Activated T-cell treated with anti-CD3 and anti-CD28 coated beads for 4 hours (primary cell): Measurements from ENCODE around the gene ELAVL4.
"Not testable (repeated sequence)": the region's sequence is repeated elsewhere in the genome, so short reads cannot be mapped to it uniquely, and the experiment has no call there.

Experiments
- DNase-seq: peaks from one replicate; pipeline ENCODE4 v3.0.0-alpha.2; 2020

The ELAVL4 gene

DNA sequence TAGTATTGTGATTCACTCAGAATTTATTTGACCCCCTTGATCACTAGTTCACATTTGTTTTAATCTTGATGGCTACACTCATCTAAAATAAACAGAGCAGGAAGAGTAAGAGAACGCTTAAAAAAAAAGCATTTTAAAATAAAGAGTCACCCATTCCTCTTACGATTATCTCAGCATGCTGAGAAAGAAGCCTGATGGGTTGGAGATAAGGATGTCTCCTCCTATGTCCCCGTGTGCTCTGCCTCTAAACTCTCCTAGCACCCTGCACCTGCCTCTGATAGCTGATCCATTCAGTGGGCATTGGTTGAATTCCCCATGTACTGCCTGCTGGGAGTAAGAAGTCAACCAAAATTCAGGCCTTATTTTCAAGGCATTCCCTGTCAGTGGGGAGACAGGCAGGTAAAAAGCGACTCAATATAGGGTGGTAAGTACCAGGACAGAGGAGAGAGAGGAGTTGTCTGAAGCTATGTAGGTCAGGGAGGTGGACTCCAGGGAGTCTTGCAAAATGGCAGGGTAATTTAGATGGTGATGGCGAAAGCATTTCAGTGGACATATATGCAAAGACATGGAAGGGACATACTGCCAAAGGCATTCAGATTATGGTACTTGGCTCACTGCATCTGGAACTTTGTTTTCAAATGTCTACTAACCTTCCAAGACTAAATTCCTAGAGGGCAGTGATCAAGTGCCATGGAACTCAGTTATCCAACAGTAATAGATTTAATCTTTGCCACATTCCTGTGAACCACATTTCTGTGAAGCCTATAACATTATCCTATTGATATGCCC is 18.4 kb downstream of the ELAVL4 start:
- DNase-seq = no peak

DNA sequence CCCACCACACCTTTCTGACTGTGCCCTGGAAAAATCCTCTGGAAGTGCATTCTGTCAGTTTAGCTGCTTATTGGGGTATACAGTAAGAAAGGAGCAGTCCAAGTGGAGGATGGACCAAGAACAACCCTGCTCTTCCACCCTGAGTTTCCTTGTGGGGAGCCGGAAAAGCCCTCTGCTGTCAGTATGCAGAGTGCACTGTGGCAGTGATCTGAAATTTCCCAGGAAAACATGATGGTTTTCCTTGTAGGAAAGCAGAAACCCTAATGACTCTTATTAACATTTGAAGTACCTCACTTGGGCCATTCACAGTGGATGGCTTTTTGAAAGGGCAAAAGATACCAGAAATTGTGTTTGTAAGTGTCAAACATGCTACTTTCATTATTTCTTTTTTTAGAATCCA is 20.5 kb downstream of the ELAVL4 start:
- no peak for DNase-seq

DNA sequence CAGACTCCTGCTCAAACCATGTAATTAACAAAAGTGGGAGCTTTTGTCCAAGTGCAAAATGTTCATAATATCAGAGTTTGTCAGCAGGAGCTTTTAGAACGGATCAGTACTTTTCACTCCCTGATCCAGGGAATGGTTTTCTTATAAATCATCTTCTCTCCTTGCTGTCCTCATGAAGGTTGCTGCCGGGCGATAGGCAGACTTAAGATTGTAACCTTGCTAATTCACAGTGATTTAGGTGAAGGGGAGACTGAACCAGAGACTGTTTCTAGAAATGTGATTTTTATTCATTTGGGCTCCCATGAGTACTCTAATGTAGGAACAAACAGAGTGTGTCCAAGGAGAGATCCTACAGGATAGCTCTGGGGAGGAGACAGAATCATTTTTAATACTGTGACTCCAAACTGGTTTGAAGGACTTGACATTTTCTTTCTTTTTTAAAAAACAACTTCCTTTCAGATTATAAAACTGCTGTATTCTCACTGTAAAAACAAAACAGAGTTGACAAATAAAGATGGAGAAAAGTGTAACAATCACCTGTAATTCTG is 23.7 kb downstream of the ELAVL4 start:
- no peak for DNase-seq

DNA sequence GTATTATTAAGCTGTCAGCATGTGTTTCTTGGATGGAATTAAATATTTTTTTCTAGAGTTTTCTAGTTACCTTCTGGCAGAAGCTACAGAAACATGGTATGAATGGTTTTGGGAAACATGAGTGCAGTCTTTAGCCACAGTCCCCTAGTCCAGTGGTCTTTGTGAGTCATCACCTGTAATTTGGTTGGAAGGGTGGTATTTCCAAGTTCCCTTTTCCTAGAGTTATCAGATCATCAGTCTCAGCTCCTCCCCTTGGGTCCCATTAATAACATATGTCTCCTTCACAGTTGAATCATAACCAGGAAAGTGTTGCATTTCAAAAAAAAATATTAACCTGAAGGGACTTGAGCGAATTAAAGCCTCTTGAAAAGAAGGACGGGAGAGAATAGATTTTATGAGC is 27.0 kb downstream of the ELAVL4 start:
- DNase-seq = no peak

DNA sequence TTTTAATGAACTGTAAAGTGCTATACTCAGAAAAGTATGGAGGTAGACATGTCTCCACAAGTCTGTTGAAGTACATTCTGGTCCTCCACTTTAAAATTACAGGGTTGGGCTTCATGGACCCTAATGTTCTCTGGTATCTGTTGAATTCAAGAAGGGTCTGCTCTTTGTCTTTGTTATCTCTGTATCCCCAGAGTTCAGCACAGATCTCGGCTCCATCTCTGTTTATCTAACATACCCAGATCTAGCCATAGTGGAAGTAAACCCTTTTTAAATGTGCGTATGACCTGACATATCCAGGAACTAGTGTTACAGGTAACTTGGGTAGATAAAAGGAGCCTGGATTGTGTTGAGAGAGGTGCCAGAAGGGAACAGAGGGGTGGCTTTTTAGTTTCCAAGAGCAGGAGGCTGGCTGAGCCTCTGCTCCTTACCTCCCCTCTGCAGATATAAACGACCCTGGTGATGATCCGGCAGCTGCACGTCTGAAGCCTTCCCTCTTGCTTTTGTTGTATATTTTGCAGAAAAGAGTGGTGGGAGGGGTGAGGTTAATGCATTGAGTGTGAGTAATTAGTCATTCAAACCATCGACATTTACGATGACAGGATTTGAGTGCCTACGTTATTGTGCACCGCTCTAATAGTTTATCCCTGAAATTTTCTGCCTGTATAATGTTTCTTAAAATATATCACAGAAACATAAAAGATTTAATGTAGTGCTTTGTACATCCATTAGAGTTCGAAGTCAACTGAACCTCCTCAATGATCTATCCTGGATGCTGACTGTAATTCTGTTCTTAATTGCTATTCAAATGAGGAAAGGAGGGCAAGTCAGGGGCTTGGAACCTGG is 30.8 kb downstream of the ELAVL4 start:
- no peak for DNase-seq

DNA sequence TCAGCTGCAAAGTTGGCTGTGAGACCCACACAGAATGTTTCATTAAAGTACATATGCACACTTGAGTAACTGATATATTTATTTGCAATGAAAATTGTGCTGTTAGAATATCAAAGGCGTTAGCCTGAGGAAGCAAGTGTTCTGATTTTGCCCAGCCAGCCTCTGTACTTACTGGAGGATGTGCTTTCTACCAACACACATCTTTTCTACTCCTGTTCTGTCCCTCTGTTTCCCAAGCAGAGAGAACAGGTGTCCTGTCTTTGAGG is 31.4 kb downstream of the ELAVL4 start:
- no peak for DNase-seq

DNA sequence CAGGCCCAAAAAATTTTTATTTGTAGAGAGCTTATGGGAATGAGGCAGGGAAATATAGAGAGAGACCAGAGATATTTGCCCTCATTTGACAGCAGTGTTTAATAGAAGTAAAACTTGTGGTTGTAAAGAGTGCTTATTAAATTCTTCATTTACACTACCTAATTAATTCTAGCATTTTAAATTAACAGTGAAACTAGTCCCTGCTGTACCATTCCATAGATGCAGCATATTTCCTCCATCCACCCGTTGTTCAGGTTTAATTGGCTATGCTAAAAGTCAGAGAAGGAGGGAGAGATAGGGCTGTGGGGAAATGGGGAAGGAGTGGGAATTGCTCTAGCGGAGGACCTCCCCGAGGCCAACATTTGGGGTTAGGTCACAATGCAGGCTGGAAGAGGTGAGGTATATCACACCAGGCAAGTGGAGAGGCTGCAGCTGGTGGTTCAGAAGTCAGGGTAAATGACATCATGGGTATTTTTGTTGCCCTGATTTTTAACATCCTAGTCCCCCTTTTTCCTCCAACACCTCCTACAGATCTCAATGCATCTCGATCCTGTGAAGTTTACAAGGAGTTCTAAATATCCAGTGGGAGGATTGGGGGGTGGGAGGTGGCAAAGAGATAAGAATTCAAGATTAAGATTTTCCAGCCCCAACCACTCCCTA is 38.6 kb downstream of the ELAVL4 start:
- no peak for DNase-seq

DNA sequence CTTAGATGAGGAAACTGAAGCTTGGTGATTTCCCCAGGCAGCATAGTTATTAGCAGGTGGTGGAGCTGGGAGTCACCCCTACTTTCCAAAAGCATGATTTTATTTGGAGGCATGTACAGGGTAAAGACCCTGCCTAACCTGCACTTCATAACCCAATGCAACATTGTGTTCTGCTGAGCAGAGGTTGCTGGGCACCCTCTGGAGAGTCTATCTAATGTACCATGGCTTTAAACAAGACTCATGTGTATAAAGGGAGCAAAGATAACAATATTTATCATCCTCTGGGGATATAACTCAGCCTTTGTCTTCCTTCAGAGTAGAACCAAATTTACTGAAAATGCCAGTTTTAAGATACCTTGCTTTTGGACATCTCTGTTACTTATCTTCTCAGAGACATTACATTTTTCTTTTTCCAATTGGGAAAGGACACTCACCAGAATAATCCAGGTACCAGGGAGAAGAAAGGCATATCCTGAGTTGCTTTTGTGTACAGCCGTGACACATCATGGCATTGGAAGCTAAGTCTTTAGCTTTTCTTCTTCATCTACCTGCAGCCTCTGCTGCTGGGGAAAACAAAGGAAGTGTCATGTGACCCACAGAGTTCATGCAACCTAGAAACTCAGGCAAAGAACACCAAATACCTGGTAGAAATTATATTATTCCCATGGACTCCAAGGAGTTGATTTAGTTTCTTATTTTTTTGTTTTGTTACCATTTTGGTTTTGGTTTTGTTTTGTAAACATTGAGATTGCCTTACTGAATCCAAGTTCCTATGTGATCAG is 39.6 kb downstream of the ELAVL4 start:
- DNase-seq = no peak

DNA sequence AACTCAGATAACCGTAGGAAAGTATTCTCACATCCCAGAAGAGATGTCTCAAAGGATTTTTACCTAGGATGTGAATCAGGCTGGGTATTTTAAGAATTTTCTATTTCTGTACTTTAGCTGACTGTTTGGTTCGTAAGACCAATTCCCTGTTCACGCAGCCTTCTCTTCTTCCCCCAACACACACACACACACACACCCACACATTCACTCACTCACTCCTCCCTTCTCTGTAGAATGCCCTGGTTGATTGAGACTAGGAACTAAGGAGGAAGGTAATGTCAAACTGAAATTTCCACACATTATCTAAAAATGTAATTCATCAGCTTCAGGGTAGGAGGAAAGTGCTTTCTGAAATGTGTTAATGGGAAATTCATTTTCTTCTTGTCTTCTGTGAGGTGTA is 43.5 kb downstream of the ELAVL4 start:
- DNase-seq = no peak

DNA sequence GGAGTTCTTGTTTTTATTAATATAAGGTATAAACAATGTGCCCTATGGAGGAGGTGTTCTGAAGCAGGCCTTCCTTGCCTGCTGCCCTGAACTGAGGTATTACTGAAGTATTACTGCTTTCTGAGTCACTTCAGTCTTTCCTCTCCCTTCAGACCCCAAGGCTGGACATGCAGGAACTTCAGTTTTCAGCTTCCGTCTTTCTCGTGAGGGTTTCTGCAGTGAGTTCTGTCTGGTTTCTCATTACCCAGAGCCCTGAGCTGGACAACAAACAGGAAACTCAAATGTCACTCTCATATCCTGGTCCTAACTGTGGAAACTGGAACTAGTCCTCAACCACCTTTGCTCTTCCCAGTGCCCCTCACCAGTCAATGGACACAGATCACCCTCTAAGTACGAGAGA is 46.8 kb downstream of the ELAVL4 start:
- DNase-seq = no peak

DNA sequence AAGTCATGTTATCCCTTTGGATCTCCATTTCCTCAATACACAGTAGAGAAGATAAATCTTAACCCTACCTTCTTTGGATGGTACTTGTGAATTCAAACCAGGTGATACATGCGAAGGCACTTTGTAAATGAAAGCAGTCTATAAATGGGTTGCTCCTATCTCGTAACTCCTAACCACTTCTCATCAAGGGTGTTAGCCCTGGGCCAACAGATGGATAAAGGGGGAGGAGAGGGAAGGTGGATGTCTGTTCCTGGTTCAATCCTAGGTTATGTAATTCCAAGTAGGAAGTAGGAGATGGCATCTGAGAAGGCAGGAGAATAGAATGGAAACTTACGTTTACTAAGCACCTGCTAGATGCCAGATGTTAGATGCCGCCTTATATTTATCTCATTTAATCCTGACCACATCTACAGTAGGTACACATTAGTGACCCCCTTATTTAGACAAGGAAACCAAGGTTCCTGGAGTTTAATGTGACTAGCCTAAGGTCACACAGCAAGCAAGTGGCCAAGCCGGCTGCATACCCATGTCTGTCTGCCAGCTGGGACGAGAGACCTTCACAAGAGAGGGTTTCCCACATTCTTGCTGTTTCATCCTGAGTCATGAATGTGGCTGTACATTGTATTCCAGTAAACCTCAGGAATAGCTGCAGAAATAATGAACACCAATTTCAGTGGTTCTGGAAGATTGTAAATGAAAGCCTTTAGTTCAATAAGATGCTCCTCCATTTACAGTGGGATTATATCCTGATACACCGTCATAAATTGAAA is 47.7 kb downstream of the ELAVL4 start:
- DNase-seq = no peak

DNA sequence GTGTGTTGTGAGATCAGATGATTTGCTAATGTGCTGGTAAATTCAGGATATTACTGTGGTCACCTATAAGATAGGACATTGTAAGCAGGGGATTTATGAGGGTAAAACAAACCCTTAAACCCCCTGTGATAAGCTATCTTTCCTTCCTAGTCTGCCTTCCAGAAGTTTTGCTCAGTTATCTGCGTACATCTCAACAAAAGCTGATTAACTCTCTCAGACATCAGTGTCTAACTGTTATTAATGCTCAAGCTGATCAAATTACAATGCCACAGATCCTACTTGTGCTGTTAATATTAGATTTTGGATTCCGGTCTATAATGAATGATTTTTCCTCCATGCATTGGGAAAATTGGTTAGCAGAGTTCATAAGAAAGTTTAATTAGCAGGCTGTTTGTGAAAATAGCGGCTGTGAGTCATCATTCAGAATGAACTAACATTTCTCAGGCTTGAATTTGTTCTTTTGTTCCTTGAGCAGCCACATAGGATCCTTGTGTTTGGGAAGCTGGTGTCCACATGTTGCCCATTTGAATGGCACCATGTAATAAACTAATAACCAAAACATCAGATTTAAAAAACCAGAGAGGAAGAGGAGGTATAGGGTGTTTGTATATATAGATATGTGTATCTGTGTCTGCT is 48.7 kb downstream of the ELAVL4 start:
- DNase-seq = no peak

DNA sequence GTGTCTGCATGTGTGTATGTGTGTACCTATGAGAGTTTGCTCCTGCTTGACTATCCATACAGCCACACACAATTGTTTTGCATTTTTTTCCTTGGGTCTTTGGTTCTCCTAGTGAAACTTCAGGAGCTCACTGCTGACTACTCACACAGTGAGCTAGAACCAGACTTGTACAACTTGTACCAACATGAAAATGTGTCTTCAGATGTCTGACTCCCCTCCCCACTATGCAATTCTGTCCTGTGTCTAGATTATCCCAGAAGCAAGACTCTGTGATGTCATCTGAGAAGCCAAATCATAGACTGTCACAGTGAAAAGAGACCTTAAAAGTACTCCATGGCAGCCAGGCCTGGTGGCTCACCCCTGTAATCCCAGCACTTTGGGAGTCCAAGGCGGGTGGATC is 49.7 kb downstream of the ELAVL4 start:
- no peak for DNase-seq

DNA sequence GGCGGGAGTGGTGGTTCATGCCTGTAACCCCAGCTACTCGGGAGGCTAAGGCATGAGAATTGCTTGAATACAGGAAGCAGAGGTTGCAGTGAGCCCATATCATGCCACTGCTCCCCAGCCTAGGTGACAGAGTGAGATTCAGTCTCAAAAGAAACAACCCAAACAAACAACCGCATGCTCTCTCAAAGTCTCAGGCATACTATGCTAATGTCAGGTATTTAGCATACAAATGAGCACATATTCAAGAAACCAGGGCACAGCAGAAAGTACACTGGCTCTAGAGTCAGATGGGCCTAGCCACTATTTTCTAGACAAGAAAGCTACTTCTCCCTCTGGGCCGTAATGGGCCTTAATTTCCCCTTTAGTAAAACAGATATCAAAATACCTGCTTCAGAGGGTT is 55.0 kb downstream of the ELAVL4 start:
- DNase-seq = no peak

DNA sequence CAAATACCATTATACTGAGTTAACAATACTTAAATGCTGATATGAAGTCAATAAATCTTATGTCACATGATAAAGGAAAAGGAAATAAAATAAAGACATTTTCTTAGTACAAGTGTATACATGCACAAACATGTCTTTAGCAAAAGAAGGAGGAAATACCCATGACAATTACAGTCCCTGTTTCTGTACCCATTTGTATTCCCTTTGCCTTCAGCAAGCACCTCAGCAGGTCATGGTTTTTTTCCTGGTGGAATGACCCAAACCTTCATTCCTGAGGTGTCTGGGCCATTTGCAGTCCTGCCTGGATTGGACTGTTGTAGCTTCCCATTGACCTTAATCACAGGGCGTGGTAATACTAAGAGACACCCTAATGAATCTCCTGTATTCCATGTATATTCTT is 57.6 kb downstream of the ELAVL4 start:
- not testable (repeated sequence) for DNase-seq

DNA sequence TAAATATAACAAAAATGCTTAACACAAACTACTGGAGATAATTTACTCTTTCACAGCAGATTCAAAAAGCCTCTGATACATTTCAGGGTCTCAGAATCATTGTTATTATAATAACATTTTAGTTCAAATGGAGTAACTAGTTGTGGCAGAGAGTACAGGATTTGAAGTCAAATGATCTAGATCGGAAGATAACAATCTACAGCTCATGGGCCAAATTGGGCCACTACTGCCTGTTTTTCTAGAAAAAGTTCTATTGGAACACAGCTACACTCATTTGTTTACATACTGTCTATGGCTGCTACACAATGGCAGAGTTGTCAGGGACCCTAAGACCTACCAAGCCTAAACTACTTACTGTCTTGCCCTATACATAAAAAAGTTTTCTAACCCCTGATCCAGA is 63.6 kb downstream of the ELAVL4 start:
- no peak for DNase-seq

DNA sequence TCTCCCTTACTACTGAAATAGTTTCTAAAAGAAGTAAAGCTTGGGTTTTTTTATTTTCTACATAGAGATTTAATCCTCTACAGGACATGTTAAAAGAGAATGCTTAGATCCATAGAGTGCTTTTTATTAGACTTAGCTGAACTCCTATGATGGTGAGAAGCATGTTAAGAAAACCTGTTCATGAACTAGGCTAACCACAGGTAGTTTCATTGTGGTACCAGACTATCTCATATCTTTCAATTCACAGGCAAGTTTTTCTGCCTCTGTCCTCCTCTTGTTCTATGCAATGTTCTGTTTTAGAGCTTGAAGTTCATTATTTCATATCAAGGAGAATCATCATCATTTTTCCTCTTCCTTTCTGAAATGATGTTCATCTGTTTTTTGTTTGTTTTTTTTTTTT is 65.4 kb downstream of the ELAVL4 start:
- no peak for DNase-seq

DNA sequence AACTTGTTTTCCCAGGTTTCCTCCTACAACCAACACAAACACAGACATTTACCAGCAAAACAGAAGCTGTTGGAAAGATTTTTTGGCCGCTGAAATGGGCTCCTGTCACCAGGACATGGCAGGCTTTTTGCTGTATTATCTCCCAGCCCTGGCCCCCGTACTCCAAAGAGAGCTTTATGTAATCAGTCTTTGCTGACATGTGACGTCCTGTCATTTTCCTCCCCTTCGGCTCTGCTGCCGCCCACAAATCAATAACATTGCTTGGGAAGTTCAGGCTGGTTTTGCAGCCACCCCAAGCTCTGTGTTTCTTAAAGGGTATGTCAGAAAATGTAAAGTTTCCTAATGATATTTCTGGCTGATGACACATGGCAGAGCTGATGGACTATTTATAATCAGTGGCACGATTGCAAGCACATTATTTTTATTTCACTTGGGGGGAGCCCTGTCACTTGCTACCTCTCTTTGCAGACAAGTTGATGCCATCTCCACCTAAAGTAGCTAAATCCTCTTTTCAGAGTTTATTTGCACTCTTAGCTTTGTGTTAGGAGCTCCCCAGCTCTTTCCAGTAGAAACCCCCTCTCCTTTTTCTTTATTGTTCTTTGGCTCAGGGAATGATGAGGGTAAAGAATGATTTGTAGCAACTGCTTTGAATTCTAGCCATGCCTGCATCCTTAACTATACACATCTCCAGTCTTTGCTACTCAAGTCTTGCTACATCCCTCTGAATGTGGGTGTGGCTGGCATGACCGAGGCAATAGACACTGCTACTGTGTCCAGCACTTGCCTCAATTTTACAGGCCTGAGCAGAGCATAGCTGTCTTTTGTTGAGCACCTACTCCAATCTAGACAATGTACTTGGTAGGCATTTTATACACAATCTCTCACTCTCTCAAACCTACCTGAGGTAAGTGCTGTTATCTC is 67.3 kb downstream of the ELAVL4 start:
- no peak for DNase-seq

DNA sequence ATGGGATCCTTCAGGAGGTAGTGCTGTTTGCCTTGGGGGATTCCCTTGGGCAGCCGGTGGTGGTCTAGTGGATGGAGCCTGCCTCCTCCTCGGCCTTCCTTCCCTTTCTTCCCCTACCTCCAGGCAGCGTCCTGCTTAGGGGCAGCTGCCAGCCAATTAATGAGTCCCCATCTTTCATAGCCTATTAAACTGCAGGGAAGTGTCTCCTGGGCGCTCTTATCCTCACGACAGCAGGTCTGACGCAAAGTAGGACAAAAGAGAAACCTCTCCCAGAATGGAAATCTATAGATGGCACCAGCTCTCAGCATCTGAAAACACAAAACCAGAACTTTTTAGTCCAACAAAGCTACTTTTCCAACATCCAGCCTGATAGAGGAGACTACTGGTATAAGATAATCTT is 69.3 kb downstream of the ELAVL4 start:
- no peak for DNase-seq

DNA sequence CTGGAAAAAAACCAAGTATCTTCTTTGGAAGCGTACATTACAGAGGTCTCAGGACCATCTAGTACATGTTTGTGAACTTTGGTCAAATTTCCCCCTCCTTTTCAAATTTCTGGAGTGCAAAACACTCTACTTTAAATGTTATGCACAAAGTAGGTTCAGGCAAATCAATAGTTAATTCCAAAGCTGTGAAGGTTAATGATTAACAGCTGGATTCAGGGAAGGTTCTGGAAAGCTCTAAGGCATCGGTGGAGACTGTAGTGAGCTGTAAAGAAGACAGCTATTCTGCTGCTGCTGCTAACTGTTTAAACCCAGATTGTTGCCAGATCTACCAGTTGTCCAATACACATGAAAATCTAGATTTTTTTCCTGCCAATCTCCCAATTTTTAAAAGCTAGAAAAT is 70.9 kb downstream of the ELAVL4 start:
- DNase-seq = no peak

DNA sequence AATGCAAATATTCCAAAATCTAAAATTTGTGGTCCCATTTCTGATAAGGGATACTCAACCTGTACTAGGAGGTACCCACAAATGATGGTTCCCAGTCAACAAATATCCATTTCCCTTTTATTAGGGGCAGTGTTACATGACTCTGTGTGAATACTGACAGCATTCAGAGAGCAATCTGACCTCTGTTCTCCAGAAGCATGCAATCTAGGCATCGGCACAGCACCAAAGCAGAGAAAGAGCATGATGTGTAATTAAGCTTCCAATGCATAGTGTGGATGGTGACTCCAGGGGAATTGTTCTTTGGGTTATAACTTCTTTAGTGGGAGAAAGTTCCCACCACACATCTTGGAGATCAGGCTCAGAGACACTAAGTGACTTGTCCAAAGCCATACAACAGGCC is 71.6 kb downstream of the ELAVL4 start:
- DNase-seq = no peak
